HTERT RPE-1 (cell line): ENCODE measurements around the gene CAMTA1.

Experiments
- in situ Hi-C: fragments of 300-500 bp; cut with MboI; formaldehyde crosslinking; loops from 4 replicates; pipeline ENCODE4 v1.14.3; 2020; ENCODE audit warnings: low sequenced_read_pairs

The CAMTA1 gene

GRCh38 chr1:7632176-7632575, 846.9 kb downstream of the CAMTA1 start:
- in situ Hi-C loops = no loop called here

- in situ Hi-C loops = no loop called here
Observed at GRCh38 chr1:7632681-7633080, 847.4 kb downstream of the CAMTA1 start.

- in situ Hi-C loops = no loop called here
Observed at GRCh38 chr1:7633506-7634245, 848.4 kb downstream of the CAMTA1 start.

GRCh38 chr1:7634546-7635240, 849.4 kb downstream of the CAMTA1 start:
- in situ Hi-C loops = no loop called here

- in situ Hi-C loops = no loop called here
Observed at GRCh38 chr1:7636795-7637526, 851.7 kb downstream of the CAMTA1 start.

GRCh38 chr1:7638078-7638477, 852.8 kb downstream of the CAMTA1 start:
- in situ Hi-C loops = no loop called here

GRCh38 chr1:7639435-7640131, 854.3 kb downstream of the CAMTA1 start:
- in situ Hi-C loops = no loop called here

- in situ Hi-C loops = no loop called here
Observed at GRCh38 chr1:7640350-7640749, 855.1 kb downstream of the CAMTA1 start.

GRCh38 chr1:7640920-7641585, 855.8 kb downstream of the CAMTA1 start:
- in situ Hi-C loops = no loop called here

GRCh38 chr1:7641587-7642417, 856.5 kb downstream of the CAMTA1 start:
- in situ Hi-C loops = no loop called here

- in situ Hi-C loops = no loop called here
Observed at GRCh38 chr1:7642418-7642704, 857.1 kb downstream of the CAMTA1 start.

GRCh38 chr1:7642781-7643529, 857.7 kb downstream of the CAMTA1 start:
- in situ Hi-C loops = no loop called here

GRCh38 chr1:7643530-7643929, 858.3 kb downstream of the CAMTA1 start:
- in situ Hi-C loops = no loop called here

GRCh38 chr1:7644086-7644485, 858.8 kb downstream of the CAMTA1 start:
- in situ Hi-C loops = no loop called here

- in situ Hi-C loops = no loop called here
Observed at GRCh38 chr1:7644961-7645750, 859.9 kb downstream of the CAMTA1 start.

- in situ Hi-C loops = no loop called here
Observed at GRCh38 chr1:7645751-7646048, 860.4 kb downstream of the CAMTA1 start.

GRCh38 chr1:7646164-7646563, 860.9 kb downstream of the CAMTA1 start:
- in situ Hi-C loops = no loop called here

GRCh38 chr1:7646981-7647901, 862.0 kb downstream of the CAMTA1 start:
- in situ Hi-C loops = no loop called here
